COLO668 (cell line): ENCODE data around the gene PCID2.

Source experiments
- DNase-seq: peaks from one replicate; lab custom pipeline; 2025; ENCODE audit not compliant: unreplicated experiment; lab: John Stamatoyannopoulos, UW

PCID2 gene

GRCh38 chr13:113129480-113129879 is 79.0 kb downstream of the PCID2 start:
- DNase-seq = no peak
